PFSK-1 (cell line): ENCODE measurements around the gene CENPI.

Experiments
- FOXP2 ChIP-seq: optimal IDR thresholded peaks from 2 replicates; pipeline ENCODE3; 2011; ENCODE audit warnings: borderline replicate concordance, control low read depth, inconsistent platforms; ENCODE audit not compliant: insufficient read depth; ENCODE audit errors: extremely low read length, extremely low read depth
- POLR2AphosphoS5 ChIP-seq: IDR thresholded peaks from 2 replicates; pipeline ENCODE4 v1.6.1; 2012; ENCODE audit warnings: low read depth, mild to moderate bottlenecking, control low read depth, low read length, moderate library complexity
- SIN3A ChIP-seq: IDR thresholded peaks from 2 replicates; pipeline ENCODE4 v1.6.1; 2012; ENCODE audit warnings: mild to moderate bottlenecking, low read length, moderate library complexity, borderline replicate concordance; ENCODE audit not compliant: insufficient read depth
- TAF1 ChIP-seq: IDR thresholded peaks from 2 replicates; pipeline ENCODE4 v1.6.1; 2012; ENCODE audit warnings: low read length, control low read depth, borderline replicate concordance; ENCODE audit not compliant: insufficient read depth
- TF ChIP-seq, protein P1 (sequence below), 2 experiments: IDR thresholded peaks; 2 replicates each; pipeline versions ENCODE4 v1.6.1 to v1.8.0; 2011 to 2012; ENCODE audit warnings: low read depth in 2 of 2, low read length in 2 of 2, control low read depth in 1 of 2, inconsistent platforms in 1 of 2, mild to moderate bottlenecking in 1 of 2, moderate library complexity in 1 of 2; ENCODE audit not compliant: insufficient read depth in 1 of 2

DNA sequence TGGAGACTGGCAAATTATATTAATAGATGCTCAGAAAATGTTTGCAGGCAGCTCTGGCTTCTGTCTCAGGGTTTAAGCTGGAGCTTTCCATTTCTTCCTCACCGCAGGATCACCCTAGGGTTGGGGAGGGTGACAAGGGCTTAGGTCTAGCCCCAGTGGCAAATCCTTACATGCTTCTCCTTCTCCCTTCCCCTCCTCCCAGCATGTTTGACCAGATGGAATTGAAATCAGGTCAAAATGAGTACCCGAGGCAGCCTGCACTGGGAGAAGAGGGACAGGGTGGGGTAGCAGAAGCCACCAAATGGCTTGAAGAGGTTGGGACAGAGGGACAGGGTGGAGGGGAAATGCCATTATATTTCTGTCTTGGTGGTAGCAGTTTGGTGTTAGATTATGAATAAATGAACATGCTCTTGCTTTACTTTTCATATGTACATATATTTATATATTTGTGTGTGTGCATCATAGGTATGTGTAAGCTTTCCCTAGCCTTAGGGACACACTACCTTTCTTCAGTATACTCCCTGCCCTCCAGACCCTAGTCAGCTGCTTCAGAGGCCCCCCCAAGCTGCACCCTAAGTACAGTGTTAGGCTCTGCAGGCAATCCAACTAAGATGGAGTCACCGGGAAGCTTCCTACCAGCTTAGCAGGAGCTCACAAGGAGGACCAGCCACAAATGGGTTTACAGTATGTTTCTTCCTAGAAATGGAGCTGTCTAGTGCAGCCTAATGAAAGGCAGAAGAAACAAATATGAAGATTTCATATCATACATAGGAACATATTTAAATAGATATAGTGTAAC lies 17.5 kb upstream of the CENPI start:
- TF ChIP-seq POLR2AphosphoS5, result no peak
- no peak for TF ChIP-seq TAF1
- no peak for TF ChIP-seq FOXP2
- no peak for TF ChIP-seq SIN3A
- TF ChIP-seq, protein P1, sequence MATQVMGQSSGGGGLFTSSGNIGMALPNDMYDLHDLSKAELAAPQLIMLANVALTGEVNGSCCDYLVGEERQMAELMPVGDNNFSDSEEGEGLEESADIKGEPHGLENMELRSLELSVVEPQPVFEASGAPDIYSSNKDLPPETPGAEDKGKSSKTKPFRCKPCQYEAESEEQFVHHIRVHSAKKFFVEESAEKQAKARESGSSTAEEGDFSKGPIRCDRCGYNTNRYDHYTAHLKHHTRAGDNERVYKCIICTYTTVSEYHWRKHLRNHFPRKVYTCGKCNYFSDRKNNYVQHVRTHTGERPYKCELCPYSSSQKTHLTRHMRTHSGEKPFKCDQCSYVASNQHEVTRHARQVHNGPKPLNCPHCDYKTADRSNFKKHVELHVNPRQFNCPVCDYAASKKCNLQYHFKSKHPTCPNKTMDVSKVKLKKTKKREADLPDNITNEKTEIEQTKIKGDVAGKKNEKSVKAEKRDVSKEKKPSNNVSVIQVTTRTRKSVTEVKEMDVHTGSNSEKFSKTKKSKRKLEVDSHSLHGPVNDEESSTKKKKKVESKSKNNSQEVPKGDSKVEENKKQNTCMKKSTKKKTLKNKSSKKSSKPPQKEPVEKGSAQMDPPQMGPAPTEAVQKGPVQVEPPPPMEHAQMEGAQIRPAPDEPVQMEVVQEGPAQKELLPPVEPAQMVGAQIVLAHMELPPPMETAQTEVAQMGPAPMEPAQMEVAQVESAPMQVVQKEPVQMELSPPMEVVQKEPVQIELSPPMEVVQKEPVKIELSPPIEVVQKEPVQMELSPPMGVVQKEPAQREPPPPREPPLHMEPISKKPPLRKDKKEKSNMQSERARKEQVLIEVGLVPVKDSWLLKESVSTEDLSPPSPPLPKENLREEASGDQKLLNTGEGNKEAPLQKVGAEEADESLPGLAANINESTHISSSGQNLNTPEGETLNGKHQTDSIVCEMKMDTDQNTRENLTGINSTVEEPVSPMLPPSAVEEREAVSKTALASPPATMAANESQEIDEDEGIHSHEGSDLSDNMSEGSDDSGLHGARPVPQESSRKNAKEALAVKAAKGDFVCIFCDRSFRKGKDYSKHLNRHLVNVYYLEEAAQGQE (IDR thresholded peaks at IDR 0.05; ENCODE audit: insufficient read depth in 1 of 2, low read depth in 2 of 2, low read length in 2 of 2), result no peak
